ENCODE data around the gene SPATA2.
A peak's percentile ranks its signal among the peaks of the same experiment; 100 is the strongest.
"Not testable (repeated sequence)": the region's sequence is repeated elsewhere in the genome, so short reads cannot be mapped to it uniquely, and the experiment has no call there.

Gene SPATA2

GRCh38 chr20:49915380-49916145 is at the start of gene SPATA2:
Gene SPATA2 (minus strand): TSS chr20:49915529. CDS start chr20:49908490, 7,039 bp downstream.
- peak; percentile 82 for DNase-seq

GRCh38 chr20:49961413-49961812 is 46.1 kb upstream of the SPATA2 start:
- DNase-seq: no peak

- DNase-seq: not testable (repeated sequence)
These were observed 42.0 kb upstream of the SPATA2 start for GRCh38 chr20:49957089-49957938.

- DNase-seq: no peak
These were observed 41.4 kb upstream of the SPATA2 start for GRCh38 chr20:49956689-49957088.

- not testable (repeated sequence) for DNase-seq
These were observed 40.6 kb upstream of the SPATA2 start for GRCh38 chr20:49955830-49956396.

GRCh38 chr20:49955167-49955566 is 39.8 kb upstream of the SPATA2 start:
- DNase-seq: no peak

GRCh38 chr20:49951151-49951550 is 35.8 kb upstream of the SPATA2 start:
- DNase-seq: no peak

GRCh38 chr20:49948809-49949507 is 33.6 kb upstream of the SPATA2 start:
- no peak for DNase-seq

GRCh38 chr20:49948178-49948577 is 32.8 kb upstream of the SPATA2 start:
- no peak for DNase-seq

- DNase-seq: no peak
These were observed 30.6 kb upstream of the SPATA2 start for GRCh38 chr20:49945701-49946477.

- no peak for DNase-seq
These were observed 30.0 kb upstream of the SPATA2 start for GRCh38 chr20:49945306-49945700.

GRCh38 chr20:49942942-49943341 is 27.6 kb upstream of the SPATA2 start:
- no peak for DNase-seq

GRCh38 chr20:49942303-49942702 is 27.0 kb upstream of the SPATA2 start:
- no peak for DNase-seq

GRCh38 chr20:49941456-49941855 is 26.1 kb upstream of the SPATA2 start:
- no peak for DNase-seq

- DNase-seq: no peak
These were observed 23.1 kb upstream of the SPATA2 start for GRCh38 chr20:49938173-49939163.

- DNase-seq: no peak
These were observed 21.9 kb upstream of the SPATA2 start for GRCh38 chr20:49937027-49937929.

GRCh38 chr20:49936153-49937026 is 21.1 kb upstream of the SPATA2 start, which contains the start of gene RNF114:
Gene RNF114 (plus strand): TSS chr20:49936397. CDS start chr20:49936413, 16 bp downstream.
- peak; percentile 87 for DNase-seq

- DNase-seq: no peak
These were observed 20.4 kb upstream of the SPATA2 start for GRCh38 chr20:49935746-49936152.

- DNase-seq: no peak
These were observed 13.8 kb upstream of the SPATA2 start for GRCh38 chr20:49929142-49929494.

All from activated effector memory CD4-positive, alpha-beta T cell treated with Interleukin-2 at 50 U/mL for 16 hours (primary cell).